Stimulated activated naive CD8-positive, alpha-beta T cell treated with anti-CD3 and anti-CD28 coated beads, Interleukin-15, amount 100 ng/mL, for 72 hours (primary cell): ENCODE measurements around the gene SLC16A7.
"Not testable (repeated sequence)": the region's sequence is repeated elsewhere in the genome, so short reads cannot be mapped to it uniquely, and the experiment has no call there.

Source experiments
- ATAC-seq: fragments of 150-1000 bp; cut with Tn5 transposase; 2 replicates; pipeline ENCODE4 v1.10.0; 2021; ENCODE audit warnings: mild to moderate bottlenecking, moderate library complexity
- DNase-seq, 2 donors: peaks; one replicate each; pipeline ENCODE4 v3.0.0; 2021 to 2022
- H3K27ac Mint-ChIP-seq, 2 donors: one replicate each; pipeline ENCODE4 v1.8.0; 2022; ENCODE audit warnings: mild to moderate bottlenecking in 2 of 2, mixed read lengths in 2 of 2, moderate library complexity in 2 of 2
- H3K27me3 Mint-ChIP-seq: one replicate; pipeline ENCODE4 v1.8.0; 2022; ENCODE audit warnings: mixed read lengths
- H3K4me1 Mint-ChIP-seq: one replicate; pipeline ENCODE4 v1.8.0; 2022; ENCODE audit warnings: mild to moderate bottlenecking, mixed read lengths
- H3K4me3 Mint-ChIP-seq, 2 donors: one replicate each; pipeline ENCODE4 v1.8.0; 2022; ENCODE audit warnings: mild to moderate bottlenecking in 2 of 2, mixed read lengths in 2 of 2, moderate library complexity in 1 of 2
- H3K9me3 Mint-ChIP-seq, 2 donors: one replicate each; pipeline ENCODE4 v1.8.0; 2022; ENCODE audit warnings: mixed read lengths in 2 of 2

The SLC16A7 gene

GRCh38 chr12:59733200-59733599 is 137.4 kb downstream of the SLC16A7 start:
- H3K9me3 Mint-ChIP-seq = peaks cover 0 to 2% of the 10 kb centered on the region in 2 donors
- H3K4me3 Mint-ChIP-seq = no peak overlapping the region
- ATAC-seq (no peak), DNase-seq (no peak)
- no peaks in the 10 kb centered on the region for H3K27me3 Mint-ChIP-seq
- H3K27ac Mint-ChIP-seq = no peak overlapping the region
- H3K4me1 Mint-ChIP-seq = peaks cover 15% of the 10 kb centered on the region

GRCh38 chr12:59734371-59734770 is 138.5 kb downstream of the SLC16A7 start:
- Mint-ChIP-seq H3K4me3 (no peak overlapping the region), H3K27me3 (no peaks in the 10 kb centered on the region), H3K9me3 (peaks cover 0 to 6% of the 10 kb centered on the region in 2 donors), H3K27ac (no peak overlapping the region), H3K4me1 (peaks cover 15% of the 10 kb centered on the region)
- DNase-seq (no peak), ATAC-seq (peak; percentile 9)

- ATAC-seq = no peak
- no peak overlapping the region for H3K27ac Mint-ChIP-seq
- H3K4me3 Mint-ChIP-seq = no peak overlapping the region
- no peak for DNase-seq
- peaks cover 0 to 6% of the 10 kb centered on the region in 2 donors for H3K9me3 Mint-ChIP-seq
- H3K4me1 Mint-ChIP-seq = peaks cover 15% of the 10 kb centered on the region
- no peaks in the 10 kb centered on the region for H3K27me3 Mint-ChIP-seq
Measured at GRCh38 chr12:59735231-59735630, 139.4 kb downstream of the SLC16A7 start.

- Mint-ChIP-seq H3K27ac (no peak overlapping the region), H3K4me1 (peaks cover 15% of the 10 kb centered on the region), H3K4me3 (no peak overlapping the region), H3K9me3 (peaks cover 0 to 6% of the 10 kb centered on the region in 2 donors), H3K27me3 (no peaks in the 10 kb centered on the region)
- DNase-seq (no peak), ATAC-seq (no peak)
Measured at GRCh38 chr12:59736359-59736758, 140.5 kb downstream of the SLC16A7 start.

GRCh38 chr12:59736786-59737185 is 141.0 kb downstream of the SLC16A7 start:
- Mint-ChIP-seq H3K4me3 (no peak overlapping the region), H3K9me3 (peaks cover 0 to 6% of the 10 kb centered on the region in 2 donors), H3K27ac (no peak overlapping the region), H3K27me3 (no peaks in the 10 kb centered on the region), H3K4me1 (peaks cover 15% of the 10 kb centered on the region)
- ATAC-seq = no peak
- DNase-seq = no peak

- Mint-ChIP-seq H3K27me3 (no peaks in the 10 kb centered on the region), H3K27ac (no peak overlapping the region), H3K9me3 (peaks cover 0 to 6% of the 10 kb centered on the region in 2 donors), H3K4me1 (peaks cover 15% of the 10 kb centered on the region), H3K4me3 (no peak overlapping the region)
- ATAC-seq (no peak), DNase-seq (no peak)
Measured at GRCh38 chr12:59737725-59738463, 142.1 kb downstream of the SLC16A7 start.

- Mint-ChIP-seq H3K27ac (no peak overlapping the region), H3K4me1 (no peaks in the 10 kb centered on the region), H3K9me3 (peaks cover 0 to 6% of the 10 kb centered on the region in 2 donors), H3K27me3 (no peaks in the 10 kb centered on the region), H3K4me3 (no peak overlapping the region)
- DNase-seq = no peak
- no peak for ATAC-seq
Measured at GRCh38 chr12:59742841-59743240, 147.0 kb downstream of the SLC16A7 start.

- Mint-ChIP-seq H3K9me3 (peaks cover 9 to 11% of the 10 kb centered on the region in 2 donors), H3K4me1 (no peaks in the 10 kb centered on the region), H3K4me3 (no peak overlapping the region), H3K27me3 (no peaks in the 10 kb centered on the region), H3K27ac (no peak overlapping the region)
- no peak for ATAC-seq
- DNase-seq = no peak
Measured at GRCh38 chr12:59744564-59744963, 148.7 kb downstream of the SLC16A7 start.

- H3K4me1 Mint-ChIP-seq, DNase-seq, H3K4me3 Mint-ChIP-seq, H3K27ac Mint-ChIP-seq, ATAC-seq, H3K27me3 Mint-ChIP-seq: not testable (repeated sequence)
- H3K9me3 Mint-ChIP-seq = peaks cover 28 to 51% of the 10 kb centered on the region in 2 donors
Measured at GRCh38 chr12:59751091-59751490, 155.3 kb downstream of the SLC16A7 start.

GRCh38 chr12:59761542-59761941 is 165.7 kb downstream of the SLC16A7 start:
- Mint-ChIP-seq H3K27ac (no peak overlapping the region), H3K4me1 (peaks cover 5% of the 10 kb centered on the region), H3K27me3 (no peaks in the 10 kb centered on the region), H3K4me3 (no peak overlapping the region), H3K9me3 (no peaks in the 10 kb centered on the region)
- no peak for ATAC-seq
- no peak for DNase-seq

- Mint-ChIP-seq H3K4me1 (peaks cover 11% of the 10 kb centered on the region), H3K27me3 (no peaks in the 10 kb centered on the region), H3K27ac (no peak overlapping the region), H3K9me3 (peaks cover 0 to 10% of the 10 kb centered on the region in 2 donors), H3K4me3 (no peak overlapping the region)
- ATAC-seq = peak; percentile 61
- no peak for DNase-seq
Measured at GRCh38 chr12:59763835-59764234, 168.0 kb downstream of the SLC16A7 start.

GRCh38 chr12:59768031-59768430 is 172.2 kb downstream of the SLC16A7 start:
- Mint-ChIP-seq H3K9me3 (peaks cover 0 to 10% of the 10 kb centered on the region in 2 donors), H3K27ac (no peak overlapping the region), H3K27me3 (no peaks in the 10 kb centered on the region), H3K4me3 (no peak overlapping the region), H3K4me1 (peaks cover 11% of the 10 kb centered on the region)
- DNase-seq = no peak
- no peak for ATAC-seq

- H3K4me3 Mint-ChIP-seq = no peak overlapping the region
- ATAC-seq (no peak), DNase-seq (no peak)
- no peak overlapping the region for H3K27ac Mint-ChIP-seq
- H3K4me1 Mint-ChIP-seq = no peaks in the 10 kb centered on the region
- H3K9me3 Mint-ChIP-seq = peaks cover 0 to 4% of the 10 kb centered on the region in 2 donors
- H3K27me3 Mint-ChIP-seq = no peaks in the 10 kb centered on the region
Measured at GRCh38 chr12:59780605-59781135, 184.8 kb downstream of the SLC16A7 start.

- DNase-seq (no peak), ATAC-seq (no peak)
- Mint-ChIP-seq H3K27me3 (no peaks in the 10 kb centered on the region), H3K4me1 (no peaks in the 10 kb centered on the region), H3K4me3 (no peak overlapping the region), H3K27ac (no peak overlapping the region), H3K9me3 (peaks cover 10% of the 10 kb centered on the region in 2 donors)
Measured at GRCh38 chr12:59787610-59788009, 191.8 kb downstream of the SLC16A7 start.

- H3K4me3 Mint-ChIP-seq = no peak overlapping the region
- no peaks in the 10 kb centered on the region for H3K27me3 Mint-ChIP-seq
- DNase-seq (no peak), ATAC-seq (no peak)
- peaks cover 39 to 41% of the 10 kb centered on the region in 2 donors for H3K9me3 Mint-ChIP-seq
- no peak overlapping the region for H3K27ac Mint-ChIP-seq
- no peaks in the 10 kb centered on the region for H3K4me1 Mint-ChIP-seq
Measured at GRCh38 chr12:59792647-59793046, 196.8 kb downstream of the SLC16A7 start.

- H3K27me3 Mint-ChIP-seq = no peaks in the 10 kb centered on the region
- no peaks in the 10 kb centered on the region for H3K4me1 Mint-ChIP-seq
- peaks cover 26 to 38% of the 10 kb centered on the region in 2 donors for H3K9me3 Mint-ChIP-seq
- DNase-seq = no peak
- no peak for ATAC-seq
- peak overlapping the region in 1 of 2 donors; percentile 61 for H3K27ac Mint-ChIP-seq
- H3K4me3 Mint-ChIP-seq = peak overlapping the region; percentile 24 to 55
Measured at GRCh38 chr12:59803735-59804134, 207.9 kb downstream of the SLC16A7 start.
